Activated CD4-positive, alpha-beta T cell treated with anti-CD3 and anti-CD28 coated beads for 1 hour (primary cell): ENCODE data around the gene NEIL1.
"Not testable (repeated sequence)": the region's sequence is repeated elsewhere in the genome, so short reads cannot be mapped to it uniquely, and the experiment has no call there.

ENCODE experiments used
- DNase-seq: peaks from one replicate; pipeline ENCODE4 v3.0.0-alpha.2; 2020

The NEIL1 gene

GRCh38 chr15:75346796-75347221 is at the start of gene NEIL1:
NEIL1 (plus strand) TSS chr15:75347039; CDS start chr15:75348906, 1,867 bp downstream.
- no peak for DNase-seq

- DNase-seq, result not testable (repeated sequence)
These were observed 48.1 kb upstream of the NEIL1 start for GRCh38 chr15:75298541-75299310.

- DNase-seq, result peak; percentile 44
These were observed 47.5 kb upstream of the NEIL1 start for GRCh38 chr15:75299311-75299688.

GRCh38 chr15:75300026-75300425 is 46.8 kb upstream of the NEIL1 start:
- not testable (repeated sequence) for DNase-seq

GRCh38 chr15:75302318-75302717 is 44.5 kb upstream of the NEIL1 start:
- DNase-seq, result no peak

GRCh38 chr15:75302753-75303152 is 44.1 kb upstream of the NEIL1 start:
- DNase-seq, result not testable (repeated sequence)

- DNase-seq, result no peak
These were observed 40.7 kb upstream of the NEIL1 start for GRCh38 chr15:75306188-75306587.

GRCh38 chr15:75307778-75308390 is 39.0 kb upstream of the NEIL1 start:
- no peak for DNase-seq

- DNase-seq, result no peak
These were observed 37.1 kb upstream of the NEIL1 start for GRCh38 chr15:75309711-75310110.

- not testable (repeated sequence) for DNase-seq
These were observed 34.3 kb upstream of the NEIL1 start for GRCh38 chr15:75312548-75312947.

GRCh38 chr15:75313116-75313845 is 33.6 kb upstream of the NEIL1 start:
- no peak for DNase-seq

GRCh38 chr15:75314552-75315290 is 32.1 kb upstream of the NEIL1 start:
- no peak for DNase-seq

- DNase-seq, result not testable (repeated sequence)
These were observed 27.5 kb upstream of the NEIL1 start for GRCh38 chr15:75319231-75319897.

GRCh38 chr15:75321711-75322110 is 25.1 kb upstream of the NEIL1 start:
- no peak for DNase-seq

GRCh38 chr15:75325922-75326321 is 20.9 kb upstream of the NEIL1 start:
- no peak for DNase-seq

GRCh38 chr15:75327005-75327404 is 19.8 kb upstream of the NEIL1 start:
- no peak for DNase-seq

- no peak for DNase-seq
These were observed 19.3 kb upstream of the NEIL1 start for GRCh38 chr15:75327491-75327890.

GRCh38 chr15:75328493-75329314 is 18.1 kb upstream of the NEIL1 start:
- DNase-seq, result no peak

- no peak for DNase-seq
These were observed 17.3 kb upstream of the NEIL1 start for GRCh38 chr15:75329571-75329970.

- DNase-seq, result not testable (repeated sequence)
These were observed 14.7 kb upstream of the NEIL1 start for GRCh38 chr15:75332093-75332492.

GRCh38 chr15:75333654-75334419 is 13.0 kb upstream of the NEIL1 start:
- DNase-seq, result not testable (repeated sequence)
